Naive thymus-derived CD4-positive, alpha-beta T cell (primary cell): ENCODE measurements around the gene PPP1R14B. TPM values are rescaled to one million over a fixed set of nuclear protein-coding genes. Genes with fewer than 3 reads are reported as not detected.

Experiments
- ATAC-seq: fragments of 150-1000 bp; cut with Tn5 transposase; 2 replicates; pipeline ENCODE4 v1.10.0; 2021; ENCODE audit warnings: mild to moderate bottlenecking, moderate library complexity
- CTCF ChIA-PET: fragments of 350-600 bp; sonication (Branson Sonifier 250); formaldehyde crosslinking; loops from one replicate; lab custom pipeline; 2021; ENCODE audit warnings: antibody characterized with exemption; lab: Charles Lee
- POLR2A ChIA-PET: fragments of 350-600 bp; sonication (Branson Sonifier 250); formaldehyde crosslinking; loops from one replicate; lab custom pipeline; 2021; ENCODE audit warnings: antibody characterized with exemption, inconsistent platforms; lab: Charles Lee
- DNase-seq, 9 donors: peaks; one replicate each; pipeline versions ENCODE4 v3.0.0 to v3.0.0-alpha.2; 2020 to 2022; ENCODE audit warnings: mixed read lengths in 1 of 9
- H3K27ac ChIP-seq: one replicate; pipeline ENCODE4 v1.7.0; 2013; ENCODE audit warnings: mild to moderate bottlenecking, low read depth, low read length, moderate library complexity
- H3K27me3 ChIP-seq, 2 donors: one replicate each; pipeline ENCODE4 v1.7.0; 2013; ENCODE audit warnings: low read length in 2 of 2, mild to moderate bottlenecking in 2 of 2, moderate library complexity in 2 of 2; ENCODE audit not compliant: control insufficient read depth in 2 of 2, insufficient read depth in 2 of 2
- H3K36me3 ChIP-seq, 3 experiments: 1 replicate in 2 of 3; 2 replicates in 1 of 3; pipeline ENCODE4 v1.7.0; 2013; ENCODE audit warnings: low read length in 3 of 3, mild to moderate bottlenecking in 3 of 3, moderate library complexity in 1 of 3; ENCODE audit not compliant: insufficient read depth in 3 of 3, control insufficient read depth in 2 of 3
- H3K4me1 ChIP-seq, 2 donors: one replicate each; pipeline ENCODE4 v1.7.0; 2013; ENCODE audit warnings: low read length in 2 of 2, mild to moderate bottlenecking in 2 of 2, moderate library complexity in 1 of 2; ENCODE audit not compliant: control insufficient read depth in 2 of 2, insufficient read depth in 2 of 2
- H3K4me3 ChIP-seq: 2 replicates; pipeline ENCODE4 v1.7.0; 2013; ENCODE audit warnings: mild to moderate bottlenecking, low read length
- H3K9me3 ChIP-seq, 3 experiments: 1 replicate in 2 of 3; 2 replicates in 1 of 3; pipeline ENCODE4 v1.7.0; 2013; ENCODE audit warnings: low read length in 3 of 3; ENCODE audit not compliant: control insufficient read depth in 2 of 3
- H3K27ac Mint-ChIP-seq, 9 donors: one replicate each; pipeline ENCODE4 v1.8.0; 2020 to 2022; ENCODE audit warnings: mixed read lengths in 9 of 9, mild to moderate bottlenecking in 8 of 9, moderate library complexity in 5 of 9, inconsistent platforms in 2 of 9
- H3K27me3 Mint-ChIP-seq, 5 donors: one replicate each; pipeline ENCODE4 v1.8.0; 2021 to 2022; ENCODE audit warnings: mixed read lengths in 5 of 5, mild to moderate bottlenecking in 1 of 5
- H3K36me3 Mint-ChIP-seq, 5 donors: one replicate each; pipeline ENCODE4 v1.8.0; 2020 to 2022; ENCODE audit warnings: mixed read lengths in 5 of 5, mild to moderate bottlenecking in 3 of 5, inconsistent platforms in 1 of 5
- H3K4me1 Mint-ChIP-seq, 7 donors: one replicate each; pipeline ENCODE4 v1.8.0; 2020 to 2022; ENCODE audit warnings: mixed read lengths in 7 of 7, mild to moderate bottlenecking in 3 of 7, inconsistent platforms in 1 of 7
- H3K4me3 Mint-ChIP-seq, 10 donors: one replicate each; pipeline ENCODE4 v1.8.0; 2020 to 2022; ENCODE audit warnings: mild to moderate bottlenecking in 10 of 10, mixed read lengths in 10 of 10, moderate library complexity in 6 of 10, inconsistent platforms in 2 of 10
- H3K9me3 Mint-ChIP-seq, 11 donors: one replicate each; pipeline ENCODE4 v1.8.0; 2020 to 2022; ENCODE audit warnings: mixed read lengths in 11 of 11, mild to moderate bottlenecking in 4 of 11, inconsistent platforms in 1 of 11, moderate library complexity in 1 of 11
- intact Hi-C, 2 donors: fragments of 100-400 bp; cut with micrococcal nuclease; formaldehyde crosslinking; loops; one replicate each; pipeline ENCODE4 v1.15.1; 2023
- polyA plus RNA-seq, 2 donors: library from polyadenylated mRNA; unstranded; fragments of 300-500 nt; fragmentation: Illumina TruSeq; gene quantifications; one replicate each; pipeline ENCODE4 v1.2.3, GENCODE V29; 2021
- total RNA-seq, 6 experiments: library from RNA in 5 of 6; stranded (reverse) in 5 of 6; gene quantifications; 1 replicate in 5 of 6; 2 replicates in 1 of 6; pipeline ENCODE4 v1.2.3 and lab custom pipeline; 2021 to 2026

The PPP1R14B gene
- total and polyA plus RNA-seq, 7 experiments from 2014 or later, result 20.1 to 116 (median 26.0) TPM

DNA sequence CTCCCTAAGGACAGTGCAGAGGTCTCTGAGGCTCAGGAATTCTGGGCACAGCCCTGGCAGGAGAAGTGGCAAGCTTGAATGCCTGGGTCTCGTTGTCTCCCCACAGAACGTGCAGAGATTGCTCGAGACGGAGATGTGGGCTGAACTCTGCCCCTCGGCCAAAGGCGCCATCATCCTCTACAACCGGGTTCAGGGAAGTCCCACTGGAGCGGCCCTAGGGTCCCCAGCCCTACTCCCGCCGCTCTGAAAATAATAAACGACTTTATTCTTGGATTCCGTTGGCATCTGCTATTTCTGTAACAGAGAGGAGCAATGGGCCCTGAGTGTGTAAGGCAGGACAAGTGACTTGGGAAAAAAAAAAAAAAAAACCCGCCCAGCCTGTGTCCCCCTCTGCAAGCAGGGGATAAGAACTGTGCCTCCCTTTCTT, 17.0 kb downstream of the PPP1R14B start:
- ATAC-seq (no peak), DNase-seq (no peak)
- no peaks in the 10 kb centered on the region for H3K9me3 Mint-ChIP-seq
- peaks cover 23 to 71% (median 57%) of the 10 kb centered on the region in 7 donors for H3K4me1 Mint-ChIP-seq
- H3K4me3 Mint-ChIP-seq, result peak overlapping the region; percentile 88 to 96 (median 90)
- Histone ChIP-seq H3K4me1 (peaks cover 30 to 43% of the 10 kb centered on the region in 2 donors), H3K4me3 (peak overlapping the region; percentile 79), H3K9me3 (no peaks in the 10 kb centered on the region), H3K36me3 (no peaks in the 10 kb centered on the region), H3K27ac (peak overlapping the region; percentile 83), H3K27me3 (no peaks in the 10 kb centered on the region)
- ChIA-PET CTCF (interaction anchor here (0.7 to 0.8 kb wide), 2 partner anchors 42 to 75 kb away, joined by 3 to 6 read pairs; partner anchors contain the start of gene ESRRA), POLR2A (interaction anchor here (0.6 to 8.3 kb wide), 8 partner anchors 10 to 53 kb away, joined by 3 to 94 read pairs (median 4); partner anchors contain the start of genes FERMT3, FKBP2 and STIP1)
- H3K27ac Mint-ChIP-seq, result peak overlapping the region; percentile 85 to 96 (median 92)
- intact Hi-C loops, result loop anchor here (1.0 kb wide), 8 partner anchors 12 to 76 kb away; partner anchors contain the start of genes FKBP2 (in 2 of the 2), ESRRA (in 1 of the 2) and GPR137 (in 1 of the 2)
- no peaks in the 10 kb centered on the region for H3K36me3 Mint-ChIP-seq
- no peaks in the 10 kb centered on the region for H3K27me3 Mint-ChIP-seq

GRCh38 chr11:64229090-64229743, 17.5 kb downstream of the PPP1R14B start:
- no peak for ATAC-seq
- Mint-ChIP-seq H3K4me3 (peak overlapping the region; percentile 88 to 96 (median 90)), H3K27me3 (no peaks in the 10 kb centered on the region), H3K9me3 (no peaks in the 10 kb centered on the region), H3K36me3 (no peaks in the 10 kb centered on the region), H3K4me1 (peaks cover 23 to 75% (median 57%) of the 10 kb centered on the region in 7 donors), H3K27ac (peak overlapping the region; percentile 46 to 96 (median 92))
- Histone ChIP-seq H3K4me3 (peak overlapping the region; percentile 79), H3K4me1 (peaks cover 30 to 45% of the 10 kb centered on the region in 2 donors), H3K27ac (peak overlapping the region; percentile 83), H3K36me3 (peaks cover 0 to under 1% (median 0%) of the 10 kb centered on the region in 3 experiments), H3K9me3 (no peaks in the 10 kb centered on the region), H3K27me3 (no peaks in the 10 kb centered on the region)
- intact Hi-C loops, result no loop called here
- ChIA-PET CTCF (no interaction called here), POLR2A (interaction anchor here (0.6 to 8.3 kb wide), 8 partner anchors 12 to 75 kb away, joined by 3 to 94 read pairs (median 4); partner anchors contain the start of genes FERMT3, FKBP2 and STIP1)
- DNase-seq, result no peak

DNA sequence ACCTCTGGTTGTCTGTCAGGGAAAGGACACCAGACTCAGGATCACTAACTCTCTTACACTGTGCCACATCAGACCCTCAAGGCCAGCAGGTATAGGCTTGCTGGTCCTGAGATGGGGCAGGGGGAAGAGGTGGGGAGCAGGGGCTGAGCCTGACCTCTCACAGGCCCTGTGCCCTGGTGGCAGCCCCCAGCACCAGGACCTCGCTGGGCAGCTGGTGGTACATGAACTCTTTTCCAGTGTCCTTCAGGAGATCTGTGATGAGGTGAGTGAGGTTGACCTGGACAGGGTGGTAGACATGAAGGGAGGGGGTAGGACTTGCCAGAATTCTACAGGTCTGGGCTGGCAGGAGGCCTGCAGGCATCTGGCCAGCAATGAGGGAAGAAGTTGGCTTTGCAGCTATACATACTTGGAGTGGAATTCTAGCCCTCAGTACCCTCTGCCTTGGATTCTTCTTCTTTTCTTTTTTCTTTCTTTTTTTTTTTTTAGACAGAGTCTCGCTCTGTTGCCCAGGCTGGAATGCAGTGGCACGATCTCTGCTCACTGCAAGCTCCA, 19.3 kb downstream of the PPP1R14B start:
- no peaks in the 10 kb centered on the region for H3K27me3 Mint-ChIP-seq
- Histone ChIP-seq H3K27me3 (no peaks in the 10 kb centered on the region), H3K36me3 (peaks cover 0 to 16% (median 3%) of the 10 kb centered on the region in 3 experiments), H3K27ac (peak overlapping the region; percentile 89), H3K4me1 (peaks cover 30 to 37% of the 10 kb centered on the region in 2 donors), H3K4me3 (peak overlapping the region; percentile 60), H3K9me3 (no peaks in the 10 kb centered on the region)
- intact Hi-C loops, result loop anchor here (2.0 kb wide), 2 partner anchors 41 to 61 kb away; partner anchors contain the start of genes MACROD1 (in 1 of the 2) and STIP1 (in 1 of the 2)
- peaks cover 17 to 60% (median 43%) of the 10 kb centered on the region in 7 donors for H3K4me1 Mint-ChIP-seq
- H3K27ac Mint-ChIP-seq, result peak overlapping the region; percentile 76 to 92 (median 86)
- DNase-seq (no peak), ATAC-seq (no peak)
- H3K36me3 Mint-ChIP-seq, result no peaks in the 10 kb centered on the region
- peak overlapping the region; percentile 87 to 96 (median 92) for H3K4me3 Mint-ChIP-seq
- H3K9me3 Mint-ChIP-seq, result no peaks in the 10 kb centered on the region
- POLR2A ChIA-PET, result interaction anchor here (0.6 to 14.3 kb wide), 14 partner anchors 11 to 524 kb away, joined by 3 to 220 read pairs (median 7); partner anchors contain the start of genes FERMT3, FKBP2, PLCB3 and PPP1R14B
- CTCF ChIA-PET, result interaction anchor here (0.6 to 5.5 kb wide), 5 partner anchors 15 to 94 kb away, joined by 3 to 66 read pairs (median 5); partner anchors contain the start of genes FERMT3, PRDX5 and TRMT112

DNA sequence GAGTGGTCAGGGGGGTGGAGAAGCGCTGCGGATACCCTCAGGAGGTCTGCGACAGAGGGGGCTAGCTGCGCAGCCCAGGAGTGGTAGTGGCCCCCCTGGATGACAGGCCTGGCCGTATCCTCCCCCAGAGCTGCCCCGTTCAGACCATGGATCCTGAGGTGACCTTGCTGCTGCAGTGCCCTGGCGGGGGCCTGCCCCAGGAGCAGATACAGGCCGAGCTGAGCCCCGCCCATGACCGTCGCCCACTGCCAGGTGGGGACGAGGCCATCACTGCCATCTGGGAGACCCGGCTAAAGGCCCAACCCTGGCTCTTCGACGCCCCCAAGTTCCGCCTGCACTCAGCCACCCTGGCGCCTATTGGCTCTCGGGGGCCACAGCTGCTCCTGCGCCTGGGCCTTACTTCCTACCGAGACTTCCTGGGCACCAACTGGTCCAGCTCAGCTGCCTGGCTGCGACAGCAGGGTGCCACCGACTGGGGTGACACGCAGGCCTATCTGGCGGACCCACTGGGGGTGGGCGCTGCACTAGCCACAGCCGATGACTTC, 20.2 kb downstream of the PPP1R14B start:
- H3K9me3 ChIP-seq, result no peaks in the 10 kb centered on the region
- intact Hi-C loops, result loop anchor here (1.0 to 2.0 kb wide), 12 partner anchors 8 to 79 kb away; partner anchors contain the start of genes FKBP2 (in 2 of the 2), ESRRA (in 1 of the 2), GPR137 (in 1 of the 2) and MACROD1 (in 1 of the 2)
- Mint-ChIP-seq H3K27ac (peak overlapping the region; percentile 76 to 92 (median 86)), H3K27me3 (no peaks in the 10 kb centered on the region), H3K9me3 (no peaks in the 10 kb centered on the region), H3K36me3 (no peaks in the 10 kb centered on the region), H3K4me1 (peaks cover 15 to 51% (median 38%) of the 10 kb centered on the region in 7 donors), H3K4me3 (peak overlapping the region; percentile 87 to 96 (median 92))
- ATAC-seq (peak; percentile 32), DNase-seq (peak in 7 of 9 donors; percentile 38 to 66 (median 44))
- H3K4me3 ChIP-seq, result peak overlapping the region; percentile 60
- H3K36me3 ChIP-seq, result peaks cover 0 to 18% (median 3%) of the 10 kb centered on the region in 3 experiments
- ChIA-PET CTCF (interaction anchor here (0.6 to 5.5 kb wide), 7 partner anchors 14 to 91 kb away, joined by 3 to 66 read pairs (median 3); partner anchors contain the start of genes FERMT3, FKBP2, PRDX5 and TRMT112), POLR2A (interaction anchor here (0.5 to 14.3 kb wide), 23 partner anchors 9 to 550 kb away, joined by 3 to 220 read pairs (median 6); partner anchors contain the start of genes CCDC88B, FERMT3, FKBP2 and PLCB3)
- H3K27me3 ChIP-seq, result no peaks in the 10 kb centered on the region
- peak overlapping the region; percentile 89 for H3K27ac ChIP-seq
- H3K4me1 ChIP-seq, result peaks cover 30 to 37% of the 10 kb centered on the region in 2 donors

DNA sequence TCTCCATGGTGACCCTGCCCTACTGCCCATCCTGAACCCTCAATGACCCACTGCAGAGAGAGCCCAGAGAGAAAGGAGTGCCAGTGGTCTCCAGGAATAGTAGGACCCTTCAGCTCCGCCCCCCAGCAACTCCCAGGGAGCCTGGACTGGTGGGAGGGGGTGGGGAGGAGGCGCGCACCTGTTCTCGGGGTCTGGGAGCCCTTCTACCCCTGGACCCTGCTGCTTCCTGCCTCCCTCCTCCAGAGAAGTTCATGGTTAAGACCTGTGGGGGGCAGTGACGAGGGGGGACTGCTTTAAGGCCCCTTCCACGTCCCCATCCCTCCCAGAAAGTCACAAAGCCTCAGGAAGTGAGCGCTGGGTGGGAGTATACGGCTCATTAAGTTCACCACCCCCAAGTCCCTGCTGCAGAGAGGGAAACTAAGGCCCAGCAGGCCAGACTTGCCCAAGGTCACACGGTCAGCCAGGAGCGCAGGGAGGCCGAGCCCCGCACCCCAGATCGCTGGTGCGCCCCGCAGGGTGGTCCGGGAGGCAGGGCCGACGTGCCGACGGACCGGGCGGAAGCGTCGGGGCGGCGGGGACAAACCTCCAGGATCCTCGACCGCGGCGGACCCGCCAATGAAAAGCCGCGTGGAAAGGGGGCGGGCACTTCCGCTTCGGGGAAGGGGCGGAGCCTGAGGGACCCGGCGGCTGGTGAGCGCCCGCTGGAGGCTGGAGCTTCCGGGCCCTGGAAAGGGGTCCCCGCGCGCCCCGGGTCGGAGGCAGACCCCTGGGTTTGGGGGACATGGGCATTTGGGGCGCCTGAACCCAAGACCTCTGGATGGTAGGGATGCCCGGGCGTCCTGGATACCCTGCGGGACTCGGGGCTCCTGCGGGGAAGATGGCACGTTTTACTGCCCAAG, 20.9 kb downstream of the PPP1R14B start, which contains the start of the genes NUDT22 and TRPT1:
NUDT22 (plus strand) TSS at position 667 of the 899 bp plus-strand sequence. CDS start 379 bp downstream, outside the sequence.
TRPT1 (minus strand) TSS at position 579 of the 899 bp plus-strand sequence; CDS start at position 253, 326 bp downstream.
- Histone ChIP-seq H3K27me3 (no peaks in the 10 kb centered on the region), H3K36me3 (peaks cover 0 to 24% (median 5%) of the 10 kb centered on the region in 3 experiments), H3K4me1 (peaks cover 28 to 34% of the 10 kb centered on the region in 2 donors), H3K27ac (peak within 1 kb of the TSS; percentile 89), H3K4me3 (peak within 1 kb of the TSS; percentile 60), H3K9me3 (no peaks in the 10 kb centered on the region)
- CTCF ChIA-PET, result interaction anchor here (0.6 to 5.5 kb wide), 7 partner anchors 13 to 92 kb away, joined by 3 to 66 read pairs (median 3); partner anchors contain the start of genes FERMT3, FKBP2, PRDX5 and TRMT112
- Mint-ChIP-seq H3K36me3 (peaks cover 0 to 2% (median 0%) of the 10 kb centered on the region in 5 donors), H3K9me3 (no peaks in the 10 kb centered on the region), H3K27me3 (no peaks in the 10 kb centered on the region), H3K4me1 (peaks cover 15 to 46% (median 34%) of the 10 kb centered on the region in 7 donors), H3K27ac (peak within 1 kb of the TSS; percentile 76 to 97 (median 90)), H3K4me3 (peak within 1 kb of the TSS; percentile 87 to 96 (median 92))
- peak; percentile 82 for ATAC-seq
- peak; percentile 81 to 97 (median 86) for DNase-seq
- POLR2A ChIA-PET, result interaction anchor here (0.5 to 14.3 kb wide), 19 partner anchors 8 to 569 kb away, joined by 3 to 220 read pairs (median 6); partner anchors contain the start of genes CCDC88B, FERMT3, FKBP2 and PLCB3
- intact Hi-C loops, result loop anchor here (1.0 to 2.0 kb wide), 12 partner anchors 8 to 79 kb away; partner anchors contain the start of genes FKBP2 (in 2 of the 2), ESRRA (in 1 of the 2), GPR137 (in 1 of the 2) and MACROD1 (in 1 of the 2)
